ENCODE measurements around the gene RPS21.

The RPS21 gene

GRCh38 chr20:62351469-62352401 lies 35.2 kb upstream of the RPS21 start:
- Histone ChIP-seq H3K27ac (no peak overlapping the region), H3K9me3 (no peaks in the 10 kb centered on the region), H3K36me3 (no peaks in the 10 kb centered on the region), H3K4me3 (ENCODE audit: low read depth in 1 of 2, low read length in 1 of 2) (no peak overlapping the region), H3K27me3 (peaks cover 14% of the 10 kb centered on the region), H3K4me1 (ENCODE audit: control insufficient read depth in 1 of 2, insufficient read depth in 1 of 2, low read depth in 1 of 2, low read length in 1 of 2) (no peaks in the 10 kb centered on the region)
- TF ChIP-seq CTCF (IDR thresholded peaks at IDR 0.05): no peak

GRCh38 chr20:62352402-62353288 lies 34.3 kb upstream of the RPS21 start:
- no peaks in the 10 kb centered on the region for H3K36me3 ChIP-seq
- H3K27ac ChIP-seq: no peak overlapping the region
- H3K4me1 ChIP-seq (ENCODE audit: control insufficient read depth in 1 of 2, insufficient read depth in 1 of 2, low read depth in 1 of 2, low read length in 1 of 2): no peaks in the 10 kb centered on the region
- H3K4me3 ChIP-seq (ENCODE audit: low read depth in 1 of 2, low read length in 1 of 2): no peak overlapping the region
- H3K9me3 ChIP-seq: no peaks in the 10 kb centered on the region
- H3K27me3 ChIP-seq: peaks cover 23% of the 10 kb centered on the region
- no peak for TF ChIP-seq CTCF (IDR thresholded peaks at IDR 0.05)

GRCh38 chr20:62353289-62354030 lies 33.4 kb upstream of the RPS21 start:
- H3K27me3 ChIP-seq: peaks cover 32% of the 10 kb centered on the region
- H3K27ac ChIP-seq: no peak overlapping the region
- no peaks in the 10 kb centered on the region for H3K36me3 ChIP-seq
- TF ChIP-seq CTCF (IDR thresholded peaks at IDR 0.05): no peak
- H3K4me3 ChIP-seq (ENCODE audit: low read depth in 1 of 2, low read length in 1 of 2): no peak overlapping the region
- no peaks in the 10 kb centered on the region for H3K4me1 ChIP-seq (ENCODE audit: control insufficient read depth in 1 of 2, insufficient read depth in 1 of 2, low read depth in 1 of 2, low read length in 1 of 2)
- no peaks in the 10 kb centered on the region for H3K9me3 ChIP-seq

- Histone ChIP-seq H3K4me3 (ENCODE audit: low read depth in 1 of 2, low read length in 1 of 2) (no peak overlapping the region), H3K27me3 (peaks cover 34% of the 10 kb centered on the region), H3K9me3 (no peaks in the 10 kb centered on the region), H3K27ac (no peak overlapping the region), H3K36me3 (no peaks in the 10 kb centered on the region), H3K4me1 (ENCODE audit: control insufficient read depth in 1 of 2, insufficient read depth in 1 of 2, low read depth in 1 of 2, low read length in 1 of 2) (no peaks in the 10 kb centered on the region)
- TF ChIP-seq CTCF (IDR thresholded peaks at IDR 0.05): no peak
These were observed 32.7 kb upstream of the RPS21 start for GRCh38 chr20:62354031-62354808.
